ENCODE results near the gene ERFE.

Gene ERFE

DNA sequence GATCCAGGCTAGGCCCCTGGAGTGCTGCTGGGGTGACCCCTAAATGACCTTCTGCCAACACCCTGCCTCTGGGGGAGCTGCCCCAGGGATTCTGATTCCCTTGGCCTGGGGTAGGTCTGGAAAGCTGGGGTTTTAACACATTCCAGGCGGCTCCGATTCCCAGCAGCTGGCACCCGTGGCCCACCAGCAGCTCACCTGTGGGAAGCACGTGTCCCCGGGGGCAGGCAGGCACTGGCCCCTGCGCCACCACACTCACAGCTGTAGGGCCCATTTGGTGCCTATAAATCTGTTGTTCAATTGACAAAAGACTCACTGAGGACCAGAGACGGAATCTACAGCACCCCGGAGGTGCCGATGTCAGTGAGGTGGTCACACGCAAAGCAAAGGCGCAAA, 24.4 kb upstream of the ERFE start:
- no peak for TF ChIP-seq RAD21 (IDR thresholded peaks at IDR 0.05; ENCODE audit: low read depth)
- TF ChIP-seq, protein P1, sequence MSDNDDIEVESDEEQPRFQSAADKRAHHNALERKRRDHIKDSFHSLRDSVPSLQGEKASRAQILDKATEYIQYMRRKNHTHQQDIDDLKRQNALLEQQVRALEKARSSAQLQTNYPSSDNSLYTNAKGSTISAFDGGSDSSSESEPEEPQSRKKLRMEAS (IDR thresholded peaks at IDR 0.05): no peak
- TF ChIP-seq CEBPB (IDR thresholded peaks at IDR 0.05): no peak
- no peak for TF ChIP-seq ZBTB7A (IDR thresholded peaks at IDR 0.05; ENCODE audit: low read depth)
- no peak for TF ChIP-seq USF1 (IDR thresholded peaks at IDR 0.05)
- TF ChIP-seq FOXM1 (IDR thresholded peaks at IDR 0.05; ENCODE audit: borderline replicate concordance, low read depth): no peak
- TF ChIP-seq EGR1 (IDR thresholded peaks at IDR 0.05): no peak
- TF ChIP-seq, protein P2, sequence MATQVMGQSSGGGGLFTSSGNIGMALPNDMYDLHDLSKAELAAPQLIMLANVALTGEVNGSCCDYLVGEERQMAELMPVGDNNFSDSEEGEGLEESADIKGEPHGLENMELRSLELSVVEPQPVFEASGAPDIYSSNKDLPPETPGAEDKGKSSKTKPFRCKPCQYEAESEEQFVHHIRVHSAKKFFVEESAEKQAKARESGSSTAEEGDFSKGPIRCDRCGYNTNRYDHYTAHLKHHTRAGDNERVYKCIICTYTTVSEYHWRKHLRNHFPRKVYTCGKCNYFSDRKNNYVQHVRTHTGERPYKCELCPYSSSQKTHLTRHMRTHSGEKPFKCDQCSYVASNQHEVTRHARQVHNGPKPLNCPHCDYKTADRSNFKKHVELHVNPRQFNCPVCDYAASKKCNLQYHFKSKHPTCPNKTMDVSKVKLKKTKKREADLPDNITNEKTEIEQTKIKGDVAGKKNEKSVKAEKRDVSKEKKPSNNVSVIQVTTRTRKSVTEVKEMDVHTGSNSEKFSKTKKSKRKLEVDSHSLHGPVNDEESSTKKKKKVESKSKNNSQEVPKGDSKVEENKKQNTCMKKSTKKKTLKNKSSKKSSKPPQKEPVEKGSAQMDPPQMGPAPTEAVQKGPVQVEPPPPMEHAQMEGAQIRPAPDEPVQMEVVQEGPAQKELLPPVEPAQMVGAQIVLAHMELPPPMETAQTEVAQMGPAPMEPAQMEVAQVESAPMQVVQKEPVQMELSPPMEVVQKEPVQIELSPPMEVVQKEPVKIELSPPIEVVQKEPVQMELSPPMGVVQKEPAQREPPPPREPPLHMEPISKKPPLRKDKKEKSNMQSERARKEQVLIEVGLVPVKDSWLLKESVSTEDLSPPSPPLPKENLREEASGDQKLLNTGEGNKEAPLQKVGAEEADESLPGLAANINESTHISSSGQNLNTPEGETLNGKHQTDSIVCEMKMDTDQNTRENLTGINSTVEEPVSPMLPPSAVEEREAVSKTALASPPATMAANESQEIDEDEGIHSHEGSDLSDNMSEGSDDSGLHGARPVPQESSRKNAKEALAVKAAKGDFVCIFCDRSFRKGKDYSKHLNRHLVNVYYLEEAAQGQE (IDR thresholded peaks at IDR 0.05; ENCODE audit: low read depth): no peak
- TF ChIP-seq TEAD4 (IDR thresholded peaks at IDR 0.05): no peak
- no peak for TF ChIP-seq CREB1 (IDR thresholded peaks at IDR 0.05; ENCODE audit: low read depth)
- TF ChIP-seq YY1 (IDR thresholded peaks at IDR 0.05; ENCODE audit: low read depth): no peak
- TF ChIP-seq TCF12 (IDR thresholded peaks at IDR 0.05; ENCODE audit: low read depth): no peak
- no peak for TF ChIP-seq NFIC (IDR thresholded peaks at IDR 0.05)
- TF ChIP-seq EP300 (IDR thresholded peaks at IDR 0.05; ENCODE audit: borderline replicate concordance): no peak
- no peak for TF ChIP-seq TAF1 (IDR thresholded peaks at IDR 0.05; ENCODE audit: low read depth)

DNA sequence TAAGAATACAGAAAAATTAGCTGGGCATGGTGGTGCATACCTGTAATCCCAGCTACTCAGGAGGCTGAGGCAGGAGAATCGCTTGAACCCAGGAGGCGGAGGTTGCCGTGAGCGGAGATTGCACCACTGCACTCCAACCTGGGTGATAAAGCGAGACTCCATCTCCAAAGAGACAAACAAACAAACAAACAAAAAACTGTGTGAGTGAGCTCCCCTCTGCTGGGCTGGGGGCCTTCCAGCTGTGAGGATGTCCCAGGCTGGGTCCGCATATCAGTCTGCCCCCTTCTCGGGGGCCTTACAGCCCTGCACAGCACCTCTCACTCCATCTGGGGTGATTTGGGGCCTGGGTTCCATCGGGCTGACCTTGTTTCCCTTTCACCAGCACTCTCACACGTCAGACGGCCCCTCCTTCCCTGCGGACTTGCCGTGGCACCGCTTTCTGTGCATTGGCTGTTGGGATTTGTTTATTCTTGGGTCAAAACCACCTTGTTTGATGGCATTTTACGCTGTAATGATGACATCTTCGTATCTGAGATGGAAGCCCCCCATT, 23.1 kb upstream of the ERFE start:
- TF ChIP-seq CEBPB (IDR thresholded peaks at IDR 0.05) (no peak), YY1 (IDR thresholded peaks at IDR 0.05; ENCODE audit: low read depth) (no peak), CREB1 (IDR thresholded peaks at IDR 0.05; ENCODE audit: low read depth) (no peak), EGR1 (IDR thresholded peaks at IDR 0.05) (no peak), NFIC (IDR thresholded peaks at IDR 0.05) (no peak), TEAD4 (IDR thresholded peaks at IDR 0.05) (no peak), TCF12 (IDR thresholded peaks at IDR 0.05; ENCODE audit: low read depth) (no peak)
- TF ChIP-seq, protein P2 (IDR thresholded peaks at IDR 0.05; ENCODE audit: low read depth): no peak

GRCh38 chr2:238136820-238137537, 21.8 kb upstream of the ERFE start:
- TF ChIP-seq RAD21 (IDR thresholded peaks at IDR 0.05; ENCODE audit: low read depth) (no peak), CEBPB (IDR thresholded peaks at IDR 0.05) (peak; percentile 86), ZBTB7A (IDR thresholded peaks at IDR 0.05; ENCODE audit: low read depth) (no peak)

DNA sequence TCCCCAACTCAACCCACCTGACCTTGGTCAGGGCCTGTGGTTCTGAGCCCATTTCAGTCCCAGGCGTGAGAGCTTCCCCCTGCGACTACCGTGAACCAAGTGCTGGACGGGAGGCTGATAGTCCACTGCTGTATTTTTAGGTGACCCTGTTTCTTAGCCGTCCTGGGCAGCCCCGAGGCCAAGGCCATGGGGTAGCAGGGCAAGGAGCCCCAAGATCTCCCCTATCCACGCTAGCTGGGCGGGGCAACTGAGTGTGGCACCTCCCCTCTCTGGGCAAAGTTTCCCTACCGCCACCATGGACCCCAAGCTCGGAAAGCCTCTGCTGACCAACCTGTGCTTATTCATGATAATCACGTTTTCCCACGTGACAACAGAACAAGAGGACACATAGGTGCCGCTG, 20.9 kb upstream of the ERFE start:
- no peak for TF ChIP-seq TAF1 (IDR thresholded peaks at IDR 0.05; ENCODE audit: low read depth)
- TF ChIP-seq, protein P2 (IDR thresholded peaks at IDR 0.05; ENCODE audit: low read depth): no peak
- no peak for TF ChIP-seq TCF12 (IDR thresholded peaks at IDR 0.05; ENCODE audit: low read depth)
- TF ChIP-seq YY1 (IDR thresholded peaks at IDR 0.05; ENCODE audit: low read depth): no peak
- TF ChIP-seq EP300 (IDR thresholded peaks at IDR 0.05; ENCODE audit: borderline replicate concordance): no peak
- TF ChIP-seq NFIC (IDR thresholded peaks at IDR 0.05): no peak

GRCh38 chr2:238138331-238139195, 20.2 kb upstream of the ERFE start, which contains the start of gene KLHL30:
KLHL30 (plus strand) TSS chr2:238138668; CDS start chr2:238140755, 2,087 bp downstream.
- TF ChIP-seq, protein P1 (IDR thresholded peaks at IDR 0.05): peak; percentile 77
- TF ChIP-seq YY1 (IDR thresholded peaks at IDR 0.05; ENCODE audit: low read depth): no peak
- no peak for TF ChIP-seq TAF1 (IDR thresholded peaks at IDR 0.05; ENCODE audit: low read depth)
- TF ChIP-seq TCF12 (IDR thresholded peaks at IDR 0.05; ENCODE audit: low read depth): no peak; the same call in 1 of the 2 replicates
- TF ChIP-seq FOXM1 (IDR thresholded peaks at IDR 0.05; ENCODE audit: borderline replicate concordance, low read depth): no peak
- TF ChIP-seq, protein P2 (IDR thresholded peaks at IDR 0.05; ENCODE audit: low read depth): no peak
- TF ChIP-seq EP300 (IDR thresholded peaks at IDR 0.05; ENCODE audit: borderline replicate concordance): no peak
- no peak for TF ChIP-seq CEBPB (IDR thresholded peaks at IDR 0.05)
- no peak for TF ChIP-seq EGR1 (IDR thresholded peaks at IDR 0.05)
- no peak for TF ChIP-seq CREB1 (IDR thresholded peaks at IDR 0.05; ENCODE audit: low read depth)
- TF ChIP-seq RAD21 (IDR thresholded peaks at IDR 0.05; ENCODE audit: low read depth): no peak
- peak; percentile 74 for TF ChIP-seq USF1 (IDR thresholded peaks at IDR 0.05)
- no peak for TF ChIP-seq TEAD4 (IDR thresholded peaks at IDR 0.05)
- TF ChIP-seq NFIC (IDR thresholded peaks at IDR 0.05): 0 out of 2 replicates have a peak, but pooled peaks have one; percentile 1
- peak; percentile 57; the same call in 1 of the 2 replicates for TF ChIP-seq ZBTB7A (IDR thresholded peaks at IDR 0.05; ENCODE audit: low read depth)
